Measurements from ENCODE around the gene SPINT4. TPM values are rescaled to one million over a fixed set of nuclear protein-coding genes. Genes with fewer than 3 reads are reported as not detected.

The SPINT4 gene
- not detected in 2 replicates for total RNA-seq (2022)
- not detected for Bru-seq, nascent RNA
- not detected for BruChase-seq, experiment 1, labeled RNA remaining after a 2-hour chase
- BruChase-seq, experiment 2, labeled RNA remaining after a 6-hour chase: not detected
- long read RNA-seq: 0 reads

GRCh38 chr20:45722047-45722446, at the start of gene SPINT4:
Gene SPINT4, plus strand, starts transcription at chr20:45722347. Its CDS starts 21 bp downstream, at chr20:45722368.
- ChIA-PET POLR2A (no interaction called here), CTCF (interaction anchor here (0.5 to 1.3 kb wide), 2 partner anchors 49 to 598 kb away, joined by 3 to 5 read pairs; no protein-coding TSS in a partner anchor)
- Histone ChIP-seq H3K9me3 (peaks cover 13% of the 10 kb centered on the region; the same call in 1 of the 2 replicates), H3K4me1 (no peaks in the 10 kb centered on the region), H3K4me3 (ENCODE audit: low read depth, low read length) (no peak within 1 kb of the TSS), H3K36me3 (ENCODE audit: control insufficient read depth, insufficient read depth, low read length) (no peaks in the 10 kb centered on the region), H3K27me3 (replicated peaks; ENCODE audit: control insufficient read depth, insufficient read depth, low read length) (no peaks in the 10 kb centered on the region)
- H3K27ac Mint-ChIP-seq (ENCODE audit: unreplicated experiment): no peak within 1 kb of the TSS
- no peak for TF ChIP-seq CTCF (IDR thresholded peaks at IDR 0.05; ENCODE audit: insufficient read depth in 1 of 2, low read depth in 1 of 2, low read length in 1 of 2, severe bottlenecking in 1 of 2, unreplicated experiment in 1 of 2)
- no peaks in the 10 kb centered on the region for H3K36me3 Mint-ChIP-seq (ENCODE audit: insufficient read depth, unreplicated experiment)
- BruUV-seq (replicated peaks): no TSS peak
- no peaks in the 10 kb centered on the region for H3K4me1 Mint-ChIP-seq (ENCODE audit: low read depth, unreplicated experiment)
- no peak for DNase-seq
- peaks cover 22% of the 10 kb centered on the region for H3K27me3 Mint-ChIP-seq (ENCODE audit: insufficient read depth, unreplicated experiment)
- intact Hi-C loops (cut with micrococcal nuclease; ENCODE audit: unreplicated experiment): no loop called here
- H3K9me3 Mint-ChIP-seq (ENCODE audit: unreplicated experiment): no peaks in the 10 kb centered on the region
- H3K4me3 Mint-ChIP-seq (ENCODE audit: unreplicated experiment): no peak within 1 kb of the TSS

GRCh38 chr20:45672765-45673164, 49.4 kb upstream of the SPINT4 start:
- no peaks in the 10 kb centered on the region for H3K9me3 ChIP-seq
- Mint-ChIP-seq H3K36me3 (ENCODE audit: insufficient read depth, unreplicated experiment) (no peaks in the 10 kb centered on the region), H3K27ac (ENCODE audit: unreplicated experiment) (no peak overlapping the region), H3K9me3 (ENCODE audit: unreplicated experiment) (no peaks in the 10 kb centered on the region), H3K27me3 (ENCODE audit: insufficient read depth, unreplicated experiment) (peaks cover 23% of the 10 kb centered on the region), H3K4me1 (ENCODE audit: low read depth, unreplicated experiment) (no peaks in the 10 kb centered on the region), H3K4me3 (ENCODE audit: unreplicated experiment) (no peak overlapping the region)
- ChIA-PET POLR2A (no interaction called here), CTCF (no interaction called here)
- H3K36me3 ChIP-seq (ENCODE audit: control insufficient read depth, insufficient read depth, low read length): no peaks in the 10 kb centered on the region
- no peak for DNase-seq
- TF ChIP-seq CTCF (IDR thresholded peaks at IDR 0.05; ENCODE audit: insufficient read depth in 1 of 2, low read depth in 1 of 2, low read length in 1 of 2, severe bottlenecking in 1 of 2, unreplicated experiment in 1 of 2): no peak
- no peaks in the 10 kb centered on the region for H3K4me1 ChIP-seq
- no TSS peak for BruUV-seq (replicated peaks)
- no peaks in the 10 kb centered on the region for H3K27me3 ChIP-seq (replicated peaks; ENCODE audit: control insufficient read depth, insufficient read depth, low read length)
- intact Hi-C loops (cut with micrococcal nuclease; ENCODE audit: unreplicated experiment): loop anchor here (10.0 kb wide), 1 partner anchor 48 kb away; the partner anchor contains the start of gene WFDC10A
- H3K4me3 ChIP-seq (ENCODE audit: low read depth, low read length): no peak overlapping the region

GRCh38 chr20:45679650-45680049, 42.5 kb upstream of the SPINT4 start:
- Mint-ChIP-seq H3K4me1 (ENCODE audit: low read depth, unreplicated experiment) (no peaks in the 10 kb centered on the region), H3K4me3 (ENCODE audit: unreplicated experiment) (no peak overlapping the region), H3K36me3 (ENCODE audit: insufficient read depth, unreplicated experiment) (no peaks in the 10 kb centered on the region), H3K27me3 (ENCODE audit: insufficient read depth, unreplicated experiment) (peaks cover 4% of the 10 kb centered on the region), H3K9me3 (ENCODE audit: unreplicated experiment) (no peaks in the 10 kb centered on the region), H3K27ac (ENCODE audit: unreplicated experiment) (no peak overlapping the region)
- DNase-seq: no peak
- TF ChIP-seq CTCF (IDR thresholded peaks at IDR 0.05; ENCODE audit: insufficient read depth in 1 of 2, low read depth in 1 of 2, low read length in 1 of 2, severe bottlenecking in 1 of 2, unreplicated experiment in 1 of 2): no peak
- intact Hi-C loops (cut with micrococcal nuclease; ENCODE audit: unreplicated experiment): loop anchor here (10.0 kb wide), 1 partner anchor 55 kb away; the partner anchor contains the start of gene WFDC10A
- no TSS peak for BruUV-seq (replicated peaks)
- no peak overlapping the region for H3K4me3 ChIP-seq (ENCODE audit: low read depth, low read length)
- H3K4me1 ChIP-seq: no peaks in the 10 kb centered on the region
- H3K36me3 ChIP-seq (ENCODE audit: control insufficient read depth, insufficient read depth, low read length): no peaks in the 10 kb centered on the region
- ChIA-PET POLR2A (no interaction called here), CTCF (no interaction called here)
- H3K9me3 ChIP-seq: peaks cover 10% of the 10 kb centered on the region; the same call in 1 of the 2 replicates
- H3K27me3 ChIP-seq (replicated peaks; ENCODE audit: control insufficient read depth, insufficient read depth, low read length): no peaks in the 10 kb centered on the region
